HepG2 (cell line): Measurements from ENCODE around the gene USP12. TPM values are rescaled to one million over a fixed set of nuclear protein-coding genes. Genes with fewer than 3 reads are reported as not detected.
"Not testable (repeated sequence)": the region's sequence is repeated elsewhere in the genome, so short reads cannot be mapped to it uniquely, and the experiment has no call there.

ENCODE experiments used
- ATAC-seq: fragments of 200-7000 bp; cut with Tn5 transposase; 3 replicates; pipeline ENCODE4 v1.9.1; 2020; ENCODE audit warnings: mild to moderate bottlenecking, moderate library complexity
- BruUV-seq: library from RNA; stranded (reverse); fragments of 400-500 nt; replicated peaks from 2 replicates; lab custom pipeline; 2021; lab: Mats Ljungman, UMichigan
- CTCF ChIA-PET: fragments of 300-600 bp; formaldehyde crosslinking; extraction: SDS; loops from one replicate; lab custom pipeline; 2021; ENCODE audit warnings: low total read pairs, inconsistent platforms, low intra/inter-chr PET ratio; lab: Yijun Ruan, JAX
- POLR2A ChIA-PET: fragments of 350-600 bp; sonication (Branson Sonifier 250); formaldehyde crosslinking; loops from one replicate; lab custom pipeline; 2020; ENCODE audit warnings: antibody characterized with exemption, inconsistent platforms; lab: Yijun Ruan, JAX
- DNase-seq: peaks from one replicate; pipeline ENCODE4 v3.0.0-alpha.2; 2015; ENCODE audit warnings: low spot score
- FAIRE-seq: peaks from 3 replicates; lab custom pipeline; 2011; peaks lifted over from hg19 to GRCh38; lab: Jason Lieb, UNC
- H2AFZ ChIP-seq: one replicate; pipeline ENCODE4 v1.6.1; 2011; ENCODE audit warnings: low read length, inconsistent platforms
- H3K27ac ChIP-seq: fragments of 300-600 bp; 3 replicates; pipeline ENCODE4 v1.8.0; 2011; ENCODE audit warnings: mixed run types, mild to moderate bottlenecking, mixed read lengths, low read length, inconsistent platforms; ENCODE audit not compliant: insufficient read depth; ENCODE audit errors: extremely low read length
- H3K27me3 ChIP-seq, 2 experiments: fragments of 200-600 bp in 1 of 2; 2 replicates in 1 of 2; 3 replicates in 1 of 2; pipeline versions ENCODE4 v1.6.0 to v1.8.0; 2011; ENCODE audit warnings: low read length in 2 of 2, mild to moderate bottlenecking in 2 of 2, moderate library complexity in 2 of 2, inconsistent platforms in 1 of 2; ENCODE audit not compliant: insufficient read depth in 2 of 2, control insufficient read depth in 1 of 2
- H3K36me3 ChIP-seq, 2 experiments: fragments of 200-600 bp in 1 of 2; replicated peaks in 1 of 2; 2 replicates in 1 of 2; 3 replicates in 1 of 2; pipeline versions ENCODE4 v1.5.1 to v1.8.0; 2011; ENCODE audit warnings: low read length in 2 of 2, inconsistent platforms in 1 of 2; ENCODE audit not compliant: insufficient read depth in 2 of 2, control insufficient read depth in 1 of 2
- H3K4me1 ChIP-seq: 2 replicates; pipeline ENCODE4 v1.5.1; 2012; ENCODE audit warnings: low read length, inconsistent platforms; ENCODE audit not compliant: insufficient read depth
- H3K4me2 ChIP-seq: 2 replicates; pipeline ENCODE4 v1.6.0; 2011; ENCODE audit warnings: low read depth, low read length, inconsistent platforms
- H3K4me3 ChIP-seq, 3 experiments: fragments of 200-600 bp in 1 of 3; sonication (generic), shearing (Covaris generic) in 1 of 3; replicated peaks in 1 of 3; 2 replicates each; pipeline ENCODE4 v1.5.1; 2011 to 2016; ENCODE audit warnings: low read length in 3 of 3, inconsistent platforms in 2 of 3, low read depth in 2 of 3, mild to moderate bottlenecking in 2 of 3, control low read depth in 1 of 3, mixed read lengths in 1 of 3; ENCODE audit not compliant: insufficient read depth in 1 of 3
- H3K79me2 ChIP-seq: one replicate; pipeline ENCODE4 v1.6.1; 2011; ENCODE audit warnings: low read length, inconsistent platforms; ENCODE audit not compliant: insufficient read depth
- H3K9ac ChIP-seq: 2 replicates; pipeline ENCODE4 v1.6.0; 2011; ENCODE audit warnings: mild to moderate bottlenecking, low read depth, low read length, inconsistent platforms; ENCODE audit not compliant: insufficient read depth
- H3K9me3 ChIP-seq: 2 replicates; pipeline ENCODE4 v1.5.1; 2012; ENCODE audit warnings: mild to moderate bottlenecking, low read length
- H4K20me1 ChIP-seq: 2 replicates; pipeline ENCODE4 v1.6.0; 2011; ENCODE audit warnings: inconsistent platforms, mild to moderate bottlenecking, low read length, moderate library complexity; ENCODE audit not compliant: insufficient read depth
- MAZ ChIP-seq, 2 experiments: sonication (generic) in 1 of 2; formaldehyde crosslinking in 1 of 2; IDR thresholded peaks; 2 replicates each; pipeline versions ENCODE4 v1.5.0 to v1.6.1; 2012 to 2020; ENCODE audit warnings: low read depth in 2 of 2, mild to moderate bottlenecking in 2 of 2, borderline replicate concordance in 1 of 2, improper control_type of control experiment in 1 of 2, low read length in 1 of 2, missing genetic modification reagents in 1 of 2, moderate library complexity in 1 of 2
- NR2F1 ChIP-seq, 2 experiments: fragments of 450-650 bp in 1 of 2; formaldehyde crosslinking in 1 of 2; IDR thresholded peaks; 2 replicates each; pipeline versions ENCODE4 v1.5.0 to v1.6.1; 2016 to 2020; ENCODE audit warnings: mild to moderate bottlenecking in 1 of 2, missing compliant biosample characterization in 1 of 2, missing genetic modification reagents in 1 of 2, moderate library complexity in 1 of 2
- RNF219 ChIP-seq: sonication (generic); formaldehyde crosslinking; IDR thresholded peaks from 2 replicates; pipeline ENCODE4 v1.5.0; 2020; ENCODE audit warnings: mild to moderate bottlenecking, missing genetic modification reagents
- SP4 ChIP-seq: sonication (generic); formaldehyde crosslinking; IDR thresholded peaks from 2 replicates; pipeline ENCODE4 v1.8.1; 2023; ENCODE audit warnings: mild to moderate bottlenecking, missing genetic modification reagents
- SYNCRIP ChIP-seq: fragments of 200-400 bp; formaldehyde crosslinking; IDR thresholded peaks from 2 replicates; pipeline ENCODE4 v1.6.1; 2018; ENCODE audit warnings: mild to moderate bottlenecking, low read depth, low read length; ENCODE audit not compliant: insufficient read depth
- ZNF607 ChIP-seq: sonication (generic); formaldehyde crosslinking; IDR thresholded peaks from 2 replicates; pipeline ENCODE4 v1.5.1; 2020; ENCODE audit warnings: missing genetic modification reagents, mild to moderate bottlenecking, borderline replicate concordance
- ZNF616 ChIP-seq: sonication (generic); formaldehyde crosslinking; IDR thresholded peaks from 2 replicates; pipeline ENCODE4 v1.5.0; 2020; ENCODE audit warnings: low read depth, mild to moderate bottlenecking, missing genetic modification reagents
- WGBS: methylation state at CpG from one replicate; pipeline ENCODE4 v1.1.6; 2017; ENCODE audit warnings: low lambda C conversion rate; 5-methylcytosine and 5-hydroxymethylcytosine counted together
- in situ Hi-C: cut with HindIII; loops from 2 replicates; pipeline ENCODE4 v1.10.0; 2017; ENCODE audit warnings: low pct_unique_long_range_greater_than_20kb; ENCODE audit not compliant: extremely low pct_ligation_motif_present
- intact Hi-C: fragments of 100-400 bp; cut with micrococcal nuclease; formaldehyde crosslinking; loops from one replicate; pipeline ENCODE4 v1.10.0; 2022; ENCODE audit not compliant: unreplicated experiment
- polyA plus RNA-seq, 8 experiments: library from polyadenylated mRNA; depleted of rRNA in 3 of 8; stranded (reverse) in 7 of 8; unstranded in 1 of 8; fragments of >200 nt; fragmentation: Illumina TruSeq in 4 of 8; extraction: Trizol in 4 of 8; gene quantifications; 2 replicates each; pipeline versions ENCODE4 v1.2.1 to v1.2.3, GENCODE V29; 2011 to 2016; ENCODE audit warnings: low read depth in 4 of 8, missing spikeins in 1 of 8, mixed read lengths in 1 of 8; ENCODE audit not compliant: insufficient read depth in 1 of 8
- total RNA-seq, 5 experiments: library from RNA; depleted of rRNA; stranded (reverse); fragments of >200 nt; fragmentation: Illumina TruSeq; extraction: Trizol; gene quantifications; 2 replicates each; pipeline ENCODE4 v1.2.3, GENCODE V29; 2016; ENCODE audit warnings: low read depth in 1 of 5

Gene USP12
- total and polyA plus RNA-seq, 2 of the 13 experiments (the other 11 are each of a cell fraction or from before 2014, with no cell fraction given): 9.8 to 19.5 TPM

DNA sequence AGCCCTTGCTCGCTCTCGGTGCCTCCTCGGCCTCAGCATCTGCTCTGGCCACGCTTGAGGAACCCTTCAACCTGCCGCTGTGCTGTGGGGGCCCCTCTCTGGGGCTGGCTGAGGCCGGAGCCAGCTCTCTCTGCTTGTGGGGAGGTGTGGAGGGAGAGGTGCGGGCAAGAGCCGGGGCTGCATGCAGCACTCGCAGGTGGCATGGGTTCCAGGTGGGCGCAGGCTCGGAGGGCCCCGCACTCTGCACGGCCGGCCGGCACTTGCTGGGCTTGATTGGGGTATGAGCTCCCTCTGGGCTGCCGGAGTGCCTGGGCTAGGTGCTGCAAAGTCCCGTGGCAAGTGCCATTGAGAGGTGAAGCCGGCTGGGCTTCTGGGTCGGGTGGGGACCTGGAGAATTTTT lies 48.0 kb upstream of the USP12 start (continued):
- TF ChIP-seq RNF219 (no peak), MAZ (IDR thresholded peaks at IDR 0.05; ENCODE audit: borderline replicate concordance, low read depth, low read length) (no peak), MAZ (CRISPR knock-in tag; IDR thresholded peaks at IDR 0.05; ENCODE audit: low read depth) (no peak), SP4 (CRISPR knock-in tag) (no peak), ZNF616 (CRISPR knock-in tag) (no peak), NR2F1 (CRISPR knock-in tag; IDR thresholded peaks at IDR 0.05) (no peak), SYNCRIP (no peak), ZNF607 (CRISPR knock-in tag) (no peak)

DNA sequence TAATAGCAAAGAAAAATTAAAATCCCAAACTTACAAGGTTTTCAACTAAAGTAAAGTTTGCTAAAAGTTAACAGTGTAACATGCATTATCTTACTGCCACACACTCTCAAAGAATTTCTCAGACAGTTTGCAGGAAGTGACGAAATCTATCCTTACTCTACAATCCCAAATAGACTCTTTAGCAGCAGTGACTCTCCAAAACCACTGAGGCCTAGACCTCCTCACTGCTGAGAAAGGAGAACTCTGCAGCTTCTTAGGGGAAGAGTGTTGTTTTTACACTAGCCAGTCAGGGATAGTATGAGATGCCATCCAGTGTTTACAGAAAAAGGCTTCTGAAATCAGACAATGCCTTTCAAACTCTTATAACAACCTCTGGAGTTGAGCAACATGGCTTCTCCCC lies 47.2 kb upstream of the USP12 start:
- CTCF ChIA-PET, H3K4me1 ChIP-seq, H3K9ac ChIP-seq, H3K4me2 ChIP-seq, H3K79me2 ChIP-seq, H4K20me1 ChIP-seq, ATAC-seq, in situ Hi-C loops, H2AFZ ChIP-seq, DNase-seq, H3K4me3 ChIP-seq, BruUV-seq, FAIRE-seq, H3K9me3 ChIP-seq, POLR2A ChIA-PET, H3K36me3 ChIP-seq, H3K27ac ChIP-seq, H3K27me3 ChIP-seq: not testable (repeated sequence)
- 61% methylated on average over 1 of the region's 1 CpG for WGBS
- intact Hi-C loops: loop anchor here (10.0 kb wide), 1 partner anchor 1674 kb away; no protein-coding TSS in a partner anchor

DNA sequence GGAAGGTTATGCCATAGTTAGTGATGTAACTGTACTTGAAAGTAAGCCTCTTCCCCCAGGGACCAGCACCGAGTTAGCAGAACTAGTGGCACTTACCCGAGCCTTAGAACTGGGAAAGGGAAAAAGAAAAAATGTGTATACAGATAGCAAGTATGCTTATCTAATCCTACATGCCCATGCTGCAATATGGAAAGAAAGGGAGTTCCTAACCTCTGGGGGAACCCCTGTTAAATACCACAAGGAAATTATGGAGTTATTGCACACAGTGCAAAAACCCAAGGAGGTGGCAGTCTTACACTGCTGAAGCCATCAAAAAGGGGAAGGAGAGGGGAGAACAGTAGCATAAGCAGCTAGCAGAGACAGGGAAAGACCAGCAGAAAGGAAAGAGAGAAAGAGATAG lies 46.2 kb upstream of the USP12 start:
- H3K79me2 ChIP-seq, H3K4me1 ChIP-seq, in situ Hi-C loops, FAIRE-seq, POLR2A ChIA-PET, CTCF ChIA-PET, H3K36me3 ChIP-seq, H3K9me3 ChIP-seq, H3K27me3 ChIP-seq, H3K9ac ChIP-seq, H3K27ac ChIP-seq, ATAC-seq, DNase-seq, H3K4me2 ChIP-seq, H4K20me1 ChIP-seq, H3K4me3 ChIP-seq, BruUV-seq, H2AFZ ChIP-seq: not testable (repeated sequence)
- WGBS: 8% methylated on average over 2 of the region's 2 CpGs
- intact Hi-C loops: loop anchor here (10.0 kb wide), 1 partner anchor 1673 kb away; no protein-coding TSS in a partner anchor

GRCh38 chr13:27213386-27213785 lies 41.8 kb upstream of the USP12 start:
- H3K79me2 ChIP-seq, CTCF ChIA-PET, in situ Hi-C loops, H3K4me1 ChIP-seq, H3K9me3 ChIP-seq, H3K27me3 ChIP-seq, H3K4me3 ChIP-seq, ATAC-seq, BruUV-seq, H4K20me1 ChIP-seq, H3K9ac ChIP-seq, H2AFZ ChIP-seq, FAIRE-seq, POLR2A ChIA-PET, H3K36me3 ChIP-seq, H3K27ac ChIP-seq, DNase-seq, H3K4me2 ChIP-seq: not testable (repeated sequence)
- WGBS: 52% methylated on average over 4 of the region's 5 CpGs
- intact Hi-C loops: loop anchor here (10.0 kb wide), 1 partner anchor 1669 kb away; no protein-coding TSS in a partner anchor
